GM19455 (cell line): ENCODE results near the gene KLK4.

Source experiments
- ATAC-seq: cut with Tn5 transposase; IDR thresholded peaks from one replicate; pipeline ENCODE4 v1.9.1; 2021; ENCODE audit not compliant: unreplicated experiment

KLK4 gene

GRCh38 chr19:50911206-50912101 is at the start of gene KLK4:
KLK4 (minus strand) TSS chr19:50911395; CDS start chr19:50910738, 657 bp downstream.
- no peak for ATAC-seq

GRCh38 chr19:50959731-50960500 is 48.7 kb upstream of the KLK4 start:
- no peak for ATAC-seq

- no peak for ATAC-seq
Measured at GRCh38 chr19:50957587-50957986, 46.4 kb upstream of the KLK4 start.

- ATAC-seq: no peak
Measured at GRCh38 chr19:50952910-50953309, 41.7 kb upstream of the KLK4 start, which contains the start of gene KLK5. KLK5 (minus strand) TSS chr19:50953038; CDS start chr19:50952657, 381 bp downstream.

GRCh38 chr19:50949861-50950260 is 38.7 kb upstream of the KLK4 start:
- ATAC-seq: no peak

- no peak for ATAC-seq
Measured at GRCh38 chr19:50947123-50947522, 35.9 kb upstream of the KLK4 start.

GRCh38 chr19:50944795-50945194 is 33.6 kb upstream of the KLK4 start:
- no peak for ATAC-seq

GRCh38 chr19:50943074-50943828 is 32.1 kb upstream of the KLK4 start:
- ATAC-seq: no peak

- ATAC-seq: no peak
Measured at GRCh38 chr19:50939596-50939995, 28.4 kb upstream of the KLK4 start.

- ATAC-seq: no peak
Measured at GRCh38 chr19:50933640-50934039, 22.4 kb upstream of the KLK4 start.

GRCh38 chr19:50932690-50933083 is 21.5 kb upstream of the KLK4 start:
- no peak for ATAC-seq

GRCh38 chr19:50932018-50932689 is 21.0 kb upstream of the KLK4 start:
- ATAC-seq: no peak

GRCh38 chr19:50931023-50931422 is 19.8 kb upstream of the KLK4 start:
- ATAC-seq: no peak

GRCh38 chr19:50928831-50929230 is 17.6 kb upstream of the KLK4 start:
- no peak for ATAC-seq

GRCh38 chr19:50926144-50926543 is 14.9 kb upstream of the KLK4 start:
- ATAC-seq: no peak

GRCh38 chr19:50925734-50926133 is 14.5 kb upstream of the KLK4 start:
- ATAC-seq: no peak

- ATAC-seq: no peak
Measured at GRCh38 chr19:50924586-50924985, 13.4 kb upstream of the KLK4 start.

GRCh38 chr19:50922317-50922853 is 11.2 kb upstream of the KLK4 start:
- no peak for ATAC-seq

GRCh38 chr19:50921426-50922316 is 10.5 kb upstream of the KLK4 start:
- no peak for ATAC-seq
